ENCODE results near the gene SIMC1.
"Not testable (repeated sequence)": the region's sequence is repeated elsewhere in the genome, so short reads cannot be mapped to it uniquely, and the experiment has no call there.

DNA sequence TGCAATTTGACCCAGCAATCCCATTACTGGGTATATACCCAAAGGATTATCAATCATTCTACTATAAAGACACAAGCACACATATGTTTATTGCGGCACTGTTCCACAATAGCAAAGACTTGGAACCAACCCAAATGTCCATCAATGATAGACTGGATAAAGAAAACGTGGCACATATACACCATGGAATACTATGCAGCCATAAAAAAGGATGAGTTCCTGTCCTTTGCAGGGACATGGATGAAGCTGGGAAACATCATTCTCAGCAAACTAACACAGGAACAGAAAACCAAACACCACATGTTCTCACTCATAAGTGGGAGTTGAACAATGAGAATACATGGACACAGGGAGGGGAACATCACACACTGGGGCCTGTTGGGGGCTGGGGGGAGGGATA, 39.9 kb upstream of the SIMC1 start:
- not testable (repeated sequence) for TF ChIP-seq CTCF (IDR thresholded peaks at IDR 0.05; ENCODE audit: borderline replicate concordance, extremely low read depth, low read length, poor library complexity, severe bottlenecking); EZH2 (IDR thresholded peaks at IDR 0.05; ENCODE audit: borderline replicate concordance, low read depth, low read length, severe bottlenecking)

All from DND-41 (cell line).